ENCODE results near the gene HSPG2. TPM values are rescaled to one million over a fixed set of nuclear protein-coding genes. Genes with fewer than 3 reads are reported as not detected.
A peak's percentile ranks its signal among the peaks of the same experiment; 100 is the strongest.

HSPG2 gene
- total and polyA plus RNA-seq, 2 of the 8 experiments (the other 6 are each of a cell fraction or from before 2014, with no cell fraction given), result 17.8 to 111 TPM

DNA sequence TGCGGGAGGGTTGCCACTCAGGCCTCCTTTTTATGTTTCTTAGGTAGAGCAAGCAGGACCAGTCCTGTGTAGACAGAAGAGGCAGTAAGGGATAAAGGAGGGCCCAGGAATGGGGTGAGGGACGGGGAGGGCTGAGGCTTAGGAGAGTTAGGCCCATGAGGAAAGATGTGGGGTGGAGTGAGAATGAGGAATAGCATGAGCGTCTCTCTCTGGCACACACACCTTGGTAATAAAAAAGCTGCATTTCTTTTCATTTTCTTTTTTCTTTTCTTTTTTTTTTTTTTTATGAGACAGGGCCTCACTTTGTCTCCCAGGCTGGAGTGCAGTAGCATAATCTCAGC lies 7.6 kb upstream of the HSPG2 start:
- Histone ChIP-seq H4K20me1 (replicated peaks in 1 of 2; ENCODE audit: control insufficient read depth in 1 of 2, insufficient read depth in 2 of 2, low read length in 2 of 2) (no peaks in the 10 kb centered on the region), H2BK5ac (ENCODE audit: low read depth, low read length) (peak overlapping the region; percentile 90; the same call in 1 of the 2 replicates), H3K36me3 (ENCODE audit: control insufficient read depth in 2 of 4, insufficient read depth in 4 of 4, low read length in 3 of 4) (no peaks in the 10 kb centered on the region), H3K23me2 (ENCODE audit: low read depth, low read length) (no peaks in the 10 kb centered on the region), H4K8ac (ENCODE audit: extremely low read depth, insufficient read depth, low read length) (peak overlapping the region; percentile 63; the same call in 1 of the 2 replicates), H3K18ac (ENCODE audit: extremely low read depth, low read length) (peak overlapping the region; percentile 91), H2BK15ac (ENCODE audit: low read length) (peak overlapping the region; percentile 46; the same call in 1 of the 2 replicates), H2AFZ (ENCODE audit: low read length) (peak overlapping the region; percentile 65; the same call in 1 of the 2 replicates), H3K9me3 (ENCODE audit: insufficient read depth in 2 of 2, low read depth in 1 of 2, low read length in 1 of 2) (no peaks in the 10 kb centered on the region), H3K79me2 (ENCODE audit: control insufficient read depth in 1 of 2, insufficient read depth in 2 of 2, low read length in 2 of 2) (no peaks in the 10 kb centered on the region), H3K4ac (replicated peaks; ENCODE audit: insufficient read length, low read depth, low read length) (no peak overlapping the region), H3K56ac (replicated peaks; ENCODE audit: insufficient read length, low read depth, low read length) (no peak overlapping the region), H3K4me2 (ENCODE audit: insufficient read depth in 1 of 2, low read depth in 2 of 2, low read length in 2 of 2) (peak overlapping the region in 1 of 2 experiments; percentile 68; a peak in 1 of 4 replicates), H3K4me3 (ENCODE audit: extremely low read depth in 1 of 4, insufficient read depth in 2 of 4, low read depth in 3 of 4, low read length in 4 of 4) (no peak overlapping the region; a peak in 1 of 8 replicates), H3K79me1 (ENCODE audit: low read depth, low read length) (no peaks in the 10 kb centered on the region), H2BK12ac (ENCODE audit: low read depth, low read length) (peak overlapping the region; percentile 96), H4K5ac (ENCODE audit: insufficient read length, low read depth, low read length) (peak overlapping the region; percentile 8), H3K27ac (ENCODE audit: low read depth, low read length) (peak overlapping the region; percentile 94), H2AK5ac (ENCODE audit: low read depth, low read length) (peak overlapping the region; percentile 32; the same call in 1 of the 2 replicates), H4K91ac (replicated peaks; ENCODE audit: insufficient read length, low read length) (peak overlapping the region; percentile 45), H3K4me1 (replicated peaks in 1 of 4; ENCODE audit: control insufficient read depth in 3 of 4, insufficient read depth in 4 of 4, low read length in 3 of 4) (peaks cover 5 to 22% (median 10%) of the 10 kb centered on the region in 4 experiments), H3K23ac (ENCODE audit: insufficient read length) (no peak overlapping the region), H2BK120ac (replicated peaks; ENCODE audit: low read depth, low read length) (peak overlapping the region; percentile 17), H2BK20ac (ENCODE audit: low read length) (peak overlapping the region; percentile 52; the same call in 1 of the 2 replicates), H3K9ac (replicated peaks in 1 of 4; ENCODE audit: extremely low read depth in 1 of 4, low read depth in 3 of 4, low read length in 3 of 4) (peak overlapping the region in 2 of 4 experiments; percentile 58 to 81; a peak in 4 of 7 replicates), H3K27me3 (replicated peaks in 1 of 4; ENCODE audit: control insufficient read depth in 3 of 4, extremely low read depth in 1 of 4, insufficient read depth in 3 of 4, low read length in 3 of 4) (peaks cover 0 to 2% (median 0%) of the 10 kb centered on the region in 4 experiments; a peak in 1 of 7 replicates), H3K14ac (ENCODE audit: insufficient read length) (no peak overlapping the region)
- FAIRE-seq (no peak), DNase-seq (ENCODE audit: low read depth in 1 of 2, low spot score in 2 of 2) (peak in 1 of 2 experiments; percentile 72)
- TF ChIP-seq CTBP2 (IDR thresholded peaks at IDR 0.05; ENCODE audit: borderline replicate concordance, insufficient read depth, insufficient read length, low read length) (no peak), RXRA (IDR thresholded peaks at IDR 0.05; ENCODE audit: insufficient read depth, low read depth, low read length) (no peak), SP1 (IDR thresholded peaks at IDR 0.05; ENCODE audit: low read depth, low read length) (0 out of 2 replicates have a peak, but pooled peaks have one; percentile 6), EP300 (IDR thresholded peaks at IDR 0.05; ENCODE audit: borderline replicate concordance in 1 of 2, low read depth in 2 of 2, low read length in 2 of 2) (no peak), HDAC2 (IDR thresholded peaks at IDR 0.05; ENCODE audit: borderline replicate concordance in 1 of 2, low read depth in 2 of 2, low read length in 2 of 2) (0 out of 4 replicates have a peak, but pooled peaks of 1 of the 2 experiments have one; percentile 1), CBX8 (IDR thresholded peaks at IDR 0.05; ENCODE audit: borderline replicate concordance, low read depth, low read length) (no peak), CREB1 (IDR thresholded peaks at IDR 0.05) (no peak), POLR2A (IDR thresholded peaks at IDR 0.05; ENCODE audit: control extremely low read depth in 1 of 2, low read depth in 2 of 2, low read length in 2 of 2) (no peak), EZH2 (IDR thresholded peaks at IDR 0.05; ENCODE audit: low read depth, low read length, severe bottlenecking) (no peak)
- TF ChIP-seq, protein P1, sequence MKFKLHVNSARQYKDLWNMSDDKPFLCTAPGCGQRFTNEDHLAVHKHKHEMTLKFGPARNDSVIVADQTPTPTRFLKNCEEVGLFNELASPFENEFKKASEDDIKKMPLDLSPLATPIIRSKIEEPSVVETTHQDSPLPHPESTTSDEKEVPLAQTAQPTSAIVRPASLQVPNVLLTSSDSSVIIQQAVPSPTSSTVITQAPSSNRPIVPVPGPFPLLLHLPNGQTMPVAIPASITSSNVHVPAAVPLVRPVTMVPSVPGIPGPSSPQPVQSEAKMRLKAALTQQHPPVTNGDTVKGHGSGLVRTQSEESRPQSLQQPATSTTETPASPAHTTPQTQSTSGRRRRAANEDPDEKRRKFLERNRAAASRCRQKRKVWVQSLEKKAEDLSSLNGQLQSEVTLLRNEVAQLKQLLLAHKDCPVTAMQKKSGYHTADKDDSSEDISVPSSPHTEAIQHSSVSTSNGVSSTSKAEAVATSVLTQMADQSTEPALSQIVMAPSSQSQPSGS (IDR thresholded peaks at IDR 0.05; ENCODE audit: low read length), result no peak
- 47% methylated on average over 3 of the region's 3 CpGs; no CpG with 5 or more reads in 1 of the 2 experiments for WGBS, 2 experiments (ENCODE audit: extremely low coverage in 1 of 2, insufficient coverage in 1 of 2, insufficient read length in 1 of 2, insufficient replicate concordance in 2 of 2, low coverage in 1 of 2, low lambda C conversion rate in 2 of 2, missing lambda C conversion rate in 1 of 2)
- ChIA-PET CTCF (ENCODE audit: partially characterized antibody) (interaction anchor here (1.2 to 1.4 kb wide), 4 partner anchors 15 to 127 kb away, joined by 3 to 5 read pairs (median 4); no protein-coding TSS in a partner anchor), POLR2A (ENCODE audit: partially characterized antibody) (interaction anchor here (0.8 to 4.7 kb wide), 11 partner anchors 9 to 163 kb away, joined by 3 to 36 read pairs (median 7); no protein-coding TSS in a partner anchor)
